HG02678 (cell line): Measurements from ENCODE around the gene SIGLEC8.
"Not testable (repeated sequence)": the region's sequence is repeated elsewhere in the genome, so short reads cannot be mapped to it uniquely, and the experiment has no call there.

Experiments used
- ATAC-seq: cut with Tn5 transposase; IDR thresholded peaks from one replicate; pipeline ENCODE4 v1.9.1; 2021; ENCODE audit warnings: mild to moderate bottlenecking, moderate library complexity; ENCODE audit not compliant: unreplicated experiment

Gene SIGLEC8

DNA sequence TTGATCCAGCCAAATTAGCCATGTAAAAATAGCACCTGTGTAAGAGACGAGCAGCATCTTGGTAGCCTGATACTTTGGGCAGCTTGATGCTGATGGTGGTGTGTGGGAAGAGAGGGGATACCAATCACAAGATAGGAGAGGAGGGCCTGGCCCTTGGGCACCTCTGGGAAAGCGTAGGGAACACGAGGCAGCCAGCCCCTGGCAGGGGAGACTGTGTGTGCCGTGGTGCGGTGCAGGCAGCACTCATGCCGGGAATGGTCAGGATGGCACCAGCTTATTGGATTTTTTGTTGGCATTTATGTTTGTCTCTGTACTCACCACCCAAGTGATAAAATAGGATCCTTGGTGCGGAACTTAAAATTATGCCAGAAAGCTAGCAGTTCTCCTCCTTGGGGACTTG, 10.2 kb downstream of the SIGLEC8 start:
- no peak for ATAC-seq

DNA sequence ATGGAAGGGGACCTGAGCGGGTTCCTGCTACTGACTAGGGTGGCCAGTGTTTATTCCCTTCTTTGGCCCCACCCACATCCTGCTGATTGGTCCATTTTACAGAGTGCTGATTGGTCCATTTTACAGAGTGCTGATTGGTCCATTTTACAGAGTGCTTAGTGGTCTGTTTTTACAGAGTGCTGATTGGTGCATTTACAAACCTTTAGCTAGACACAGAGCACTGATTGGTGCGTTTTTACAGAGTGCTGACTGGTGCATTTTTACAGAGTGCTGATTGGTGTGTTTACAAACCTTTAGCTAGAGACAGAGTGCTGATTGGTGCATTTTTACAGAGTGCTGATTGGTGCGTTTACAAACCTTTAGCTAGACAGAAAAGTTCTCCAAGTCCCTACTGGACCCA, 10.7 kb downstream of the SIGLEC8 start:
- not testable (repeated sequence) for ATAC-seq

DNA sequence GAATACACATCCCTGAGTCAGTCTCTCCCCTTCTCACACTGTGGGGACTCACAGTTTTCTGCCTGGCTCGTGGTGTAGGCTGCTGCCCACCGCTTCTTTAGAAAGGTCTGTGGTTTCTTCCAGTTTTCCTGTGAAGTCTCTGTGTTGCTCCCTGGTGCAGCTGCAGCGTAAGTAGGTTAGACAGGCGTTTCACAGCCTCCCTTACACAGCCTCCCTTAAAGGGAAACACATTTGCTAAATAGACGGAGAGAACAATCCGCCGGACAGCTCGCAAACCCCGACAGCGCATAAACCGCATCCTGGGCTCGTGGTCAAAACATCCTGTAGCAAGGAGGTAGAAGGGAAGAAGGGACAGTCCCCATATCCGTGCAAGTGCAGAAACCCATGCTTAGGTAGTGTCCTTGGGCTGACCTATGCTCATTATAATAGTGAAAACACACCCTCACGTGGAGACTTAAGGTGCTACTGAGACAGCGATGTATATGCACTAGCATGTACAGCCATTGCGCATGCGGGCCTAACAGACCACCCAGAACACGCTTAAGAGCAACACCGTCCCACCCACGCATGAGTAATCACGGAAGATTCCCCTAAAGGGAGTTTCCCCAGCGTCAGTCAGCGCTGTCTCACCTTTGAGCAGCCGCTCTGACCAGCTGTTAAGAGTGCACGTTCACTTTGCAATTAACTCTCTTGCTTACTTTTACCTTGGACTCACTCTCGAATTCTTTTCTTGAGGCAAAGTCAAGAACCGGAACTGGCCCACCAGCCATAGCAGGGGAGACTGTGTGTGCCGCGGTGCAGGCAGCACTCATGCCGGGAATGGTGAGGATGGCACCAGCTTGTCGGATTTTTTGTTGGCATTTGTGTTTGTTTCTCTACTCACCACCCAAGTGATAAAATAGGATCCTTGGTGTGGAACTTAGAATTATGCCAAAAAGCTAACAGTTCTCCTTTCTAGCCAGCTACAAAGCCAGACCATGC, 16.6 kb downstream of the SIGLEC8 start:
- ATAC-seq, result peak; percentile 82

DNA sequence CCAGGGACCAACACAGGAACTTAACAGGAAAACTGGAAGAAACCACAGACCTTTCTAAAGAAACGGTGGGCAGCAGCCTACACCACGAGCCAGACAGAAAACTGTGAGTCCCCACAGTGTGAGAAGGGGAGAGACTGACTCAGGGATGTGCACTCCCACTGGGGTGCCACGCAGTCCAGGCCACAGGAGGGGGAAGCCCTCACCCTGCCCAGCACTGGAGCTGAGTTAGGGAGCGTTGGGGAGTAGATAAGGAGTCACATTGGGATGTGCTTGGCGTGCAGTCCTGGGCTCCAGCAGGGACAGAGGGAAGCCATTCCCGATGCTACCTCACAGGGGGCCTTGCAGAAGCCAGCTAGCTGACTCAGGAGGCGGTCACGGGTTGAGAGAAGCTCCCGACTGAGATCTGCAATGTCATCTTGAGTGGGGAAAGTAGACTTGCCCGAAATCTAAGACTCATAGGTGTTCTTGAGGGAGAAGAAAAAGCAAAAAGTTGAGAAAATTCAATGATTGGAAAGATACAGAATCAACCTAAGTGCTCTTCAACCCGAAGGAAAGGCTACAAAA, 17.3 kb downstream of the SIGLEC8 start:
- ATAC-seq, result no peak

DNA sequence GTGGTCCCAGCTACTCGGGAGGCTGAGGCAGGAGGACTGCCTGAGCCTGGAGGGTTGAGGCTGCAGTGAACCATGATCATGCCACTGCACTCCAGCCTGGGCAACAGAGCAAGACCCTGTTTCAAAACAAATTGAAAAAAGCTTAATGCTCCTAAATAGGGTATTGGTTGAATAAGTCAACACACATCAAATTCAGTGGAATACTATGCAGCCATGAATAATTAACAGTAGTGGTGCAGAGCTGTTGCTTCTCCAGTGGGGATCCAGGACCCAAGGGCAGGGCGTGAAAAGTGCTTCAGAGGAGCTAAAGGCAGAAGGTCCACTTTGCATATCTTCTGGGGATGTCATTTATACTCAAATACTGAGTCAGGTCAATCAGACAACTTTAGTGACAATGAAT, 18.2 kb downstream of the SIGLEC8 start:
- no peak for ATAC-seq

DNA sequence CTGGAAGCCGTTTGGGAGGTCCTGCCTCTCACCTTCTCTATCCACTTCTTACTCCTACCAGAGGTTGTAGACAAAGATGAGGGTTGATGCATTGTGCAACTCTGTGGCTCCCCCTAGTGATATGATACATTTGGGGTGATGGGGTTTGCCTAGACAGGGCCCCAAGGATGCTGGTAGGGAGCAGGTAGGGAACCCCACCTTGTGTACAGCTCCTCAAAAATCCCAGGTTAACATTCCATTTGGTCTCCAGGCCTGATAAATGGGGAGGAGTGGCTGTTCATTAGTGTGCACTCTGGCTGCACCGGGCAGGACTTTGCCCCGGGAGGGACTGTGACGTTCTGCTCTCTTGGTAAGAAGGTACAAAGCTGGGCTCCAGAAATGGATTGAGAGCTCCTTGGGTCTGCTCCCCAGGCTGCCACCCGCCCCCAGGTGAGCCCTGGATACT, 19.2 kb downstream of the SIGLEC8 start:
- no peak for ATAC-seq

DNA sequence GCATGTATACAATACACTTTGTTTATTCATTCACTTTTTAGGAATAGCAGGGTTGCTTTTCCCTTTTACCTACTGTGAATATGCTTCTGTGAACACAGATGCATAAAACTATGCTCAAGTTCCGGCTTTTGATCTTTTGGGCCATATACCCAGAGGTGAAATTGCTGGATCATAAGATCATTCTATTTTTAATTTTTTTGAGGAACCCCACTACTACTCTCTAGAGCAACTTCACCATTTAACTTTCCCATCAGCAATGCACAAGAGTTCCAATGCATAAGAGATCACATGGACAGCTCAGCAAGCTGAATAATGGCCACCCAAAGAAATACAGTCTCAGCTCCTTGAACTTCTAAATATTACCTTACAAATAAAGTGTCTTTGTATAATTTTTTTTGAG, 23.8 kb downstream of the SIGLEC8 start:
- ATAC-seq, result no peak

DNA sequence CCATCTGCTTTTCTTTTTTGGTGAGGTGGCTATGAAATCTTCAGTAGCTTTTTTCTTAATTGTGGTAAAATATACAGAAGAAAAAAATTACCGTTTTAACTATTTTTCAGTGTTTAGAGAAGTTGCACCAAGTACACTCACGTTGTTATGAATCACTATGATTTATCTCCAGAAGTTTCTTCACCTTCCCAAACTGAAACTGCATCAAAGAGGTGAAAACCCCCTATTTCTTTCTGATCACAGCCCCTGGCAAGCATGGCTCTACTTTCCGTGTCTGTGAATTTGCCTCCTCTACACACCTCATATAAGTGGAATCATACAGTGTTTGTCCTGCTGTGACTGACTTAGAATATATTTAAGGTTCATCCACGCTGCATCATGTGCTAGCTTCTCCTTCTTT, 25.2 kb downstream of the SIGLEC8 start:
- no peak for ATAC-seq

DNA sequence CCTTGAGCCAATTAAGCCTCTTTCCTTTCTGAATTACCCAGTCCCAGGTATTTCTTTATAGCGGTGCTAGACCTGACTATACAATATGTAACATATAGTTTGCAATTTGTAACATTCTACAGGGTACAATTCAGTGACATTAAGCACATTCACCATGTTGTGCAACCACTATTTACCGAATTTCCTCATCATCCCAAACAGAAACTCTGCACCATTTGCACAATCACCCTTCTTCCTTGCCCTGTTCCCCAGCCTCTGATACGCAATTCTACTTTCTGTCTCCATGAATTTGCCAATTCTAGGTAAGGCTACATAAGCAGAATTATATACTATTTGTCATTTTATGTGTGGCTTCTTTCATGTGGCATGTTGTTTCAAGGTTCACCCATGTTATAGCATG, 27.1 kb downstream of the SIGLEC8 start:
- no peak for ATAC-seq

DNA sequence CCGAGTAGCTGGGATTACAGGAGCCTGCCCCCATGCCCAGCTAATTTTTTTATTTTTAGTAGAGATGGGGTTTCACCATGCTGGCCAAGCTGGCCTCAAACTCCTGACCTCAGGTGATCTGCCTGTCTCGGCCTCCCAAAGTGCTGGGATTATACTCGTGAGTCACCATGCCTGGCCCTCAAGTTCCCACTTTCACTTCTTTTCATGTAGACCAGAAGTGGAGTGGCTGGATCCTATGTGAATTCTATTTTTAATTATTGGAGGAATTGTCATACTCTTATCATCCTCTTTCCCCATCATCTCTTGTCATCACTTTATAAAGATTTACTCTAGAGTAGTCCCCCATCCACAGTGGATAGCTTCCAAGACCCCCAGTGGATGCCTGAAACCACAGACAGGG, 28.0 kb downstream of the SIGLEC8 start:
- ATAC-seq, result no peak

DNA sequence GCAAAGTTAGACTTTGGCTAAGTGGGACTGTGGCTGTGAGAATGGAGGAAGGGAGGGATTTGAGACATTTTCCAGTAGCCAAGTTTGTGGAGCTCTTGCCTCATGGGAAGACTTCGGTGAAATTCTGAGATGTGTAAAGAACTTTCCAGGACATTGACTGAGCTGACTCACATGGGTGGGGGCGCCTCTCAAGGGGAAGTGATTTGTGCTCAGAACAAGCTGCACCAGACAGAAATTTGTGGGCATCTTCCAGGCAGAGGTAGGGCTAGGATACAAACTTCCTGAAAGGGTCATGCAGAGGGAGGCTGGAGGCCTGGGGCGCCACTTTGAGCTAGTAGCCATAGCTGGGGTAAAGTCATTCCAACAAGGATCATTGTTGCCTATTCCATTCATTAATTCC, 31.1 kb downstream of the SIGLEC8 start:
- no peak for ATAC-seq

DNA sequence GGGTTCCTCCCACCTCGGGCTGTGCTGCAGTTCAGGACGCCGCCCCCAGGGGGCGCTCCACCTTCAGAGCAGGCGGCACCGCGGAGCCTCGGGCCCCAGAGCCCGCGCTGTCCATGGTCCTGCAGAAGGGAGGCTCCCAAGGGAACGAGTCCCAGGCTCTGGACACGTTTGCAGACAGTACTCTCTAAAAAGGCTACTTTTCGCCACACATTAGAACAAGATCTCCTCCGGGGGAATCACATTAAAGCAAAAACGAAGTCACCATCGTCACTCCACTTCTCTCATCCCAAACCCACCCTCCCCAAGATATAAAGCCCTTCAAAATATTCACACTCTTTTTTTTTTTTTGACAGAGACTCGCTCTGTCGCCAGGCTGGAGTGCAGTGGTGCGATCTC, 36.2 kb downstream of the SIGLEC8 start:
- ATAC-seq, result no peak

DNA sequence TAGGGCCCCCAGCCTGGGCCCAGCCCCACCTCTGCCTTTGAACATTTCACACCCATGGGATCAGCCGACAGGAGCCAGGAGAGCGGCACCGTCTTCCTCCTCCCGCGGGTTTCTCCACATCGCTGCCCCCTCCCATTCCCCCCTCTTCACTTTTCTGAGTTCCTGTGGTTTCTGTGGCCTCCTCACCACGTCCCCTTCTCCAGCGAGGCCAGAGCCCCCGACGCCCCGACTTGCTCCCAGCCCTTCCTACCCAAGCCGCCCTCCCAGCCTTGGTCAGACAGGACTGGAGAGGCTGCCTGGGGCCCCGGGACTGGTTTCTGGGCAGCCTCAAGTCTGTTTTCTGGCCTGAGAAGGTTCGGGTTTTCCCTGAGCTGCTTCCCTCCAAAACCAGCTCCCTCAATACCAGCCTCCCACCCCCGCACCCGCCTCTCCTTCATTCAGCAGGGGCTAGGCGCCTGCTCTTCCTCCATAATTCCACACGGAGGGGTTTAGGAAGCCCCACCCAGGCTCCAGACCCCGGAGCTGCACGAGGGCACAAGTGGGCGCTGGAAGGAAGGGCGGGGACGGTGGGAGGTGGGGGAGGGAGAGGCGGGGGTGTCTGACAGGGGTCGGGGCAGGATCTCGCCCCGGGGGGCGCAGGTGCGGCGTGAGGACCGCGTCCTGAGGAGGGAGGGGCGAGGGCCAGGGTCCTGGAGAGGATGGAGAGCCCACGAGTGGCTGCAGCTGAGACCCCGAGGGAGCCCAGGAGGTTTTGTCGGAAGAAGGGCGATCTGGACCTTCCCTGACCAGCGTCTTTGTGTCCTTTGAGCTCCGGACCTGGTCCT, 36.8 kb downstream of the SIGLEC8 start:
- no peak for ATAC-seq

DNA sequence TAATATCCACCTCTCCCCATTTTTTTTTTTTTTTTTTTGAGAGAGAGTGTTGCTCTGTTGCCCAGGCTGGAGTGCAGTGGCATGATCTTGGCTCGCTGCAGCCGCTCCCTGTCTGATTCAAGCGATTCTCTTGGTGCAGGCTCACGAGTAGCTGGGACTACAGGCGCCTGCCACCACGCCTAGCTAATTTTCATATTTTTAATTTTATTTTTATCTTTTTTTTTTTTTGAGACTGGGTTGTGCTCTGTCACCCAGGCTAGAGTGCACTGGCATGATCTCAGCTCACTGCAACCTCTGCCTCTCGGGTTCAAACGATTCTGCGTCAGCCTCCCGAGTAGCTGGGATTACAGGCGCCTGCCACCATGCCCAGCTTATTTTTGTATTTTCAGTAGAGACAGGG, 37.7 kb downstream of the SIGLEC8 start:
- not testable (repeated sequence) for ATAC-seq

DNA sequence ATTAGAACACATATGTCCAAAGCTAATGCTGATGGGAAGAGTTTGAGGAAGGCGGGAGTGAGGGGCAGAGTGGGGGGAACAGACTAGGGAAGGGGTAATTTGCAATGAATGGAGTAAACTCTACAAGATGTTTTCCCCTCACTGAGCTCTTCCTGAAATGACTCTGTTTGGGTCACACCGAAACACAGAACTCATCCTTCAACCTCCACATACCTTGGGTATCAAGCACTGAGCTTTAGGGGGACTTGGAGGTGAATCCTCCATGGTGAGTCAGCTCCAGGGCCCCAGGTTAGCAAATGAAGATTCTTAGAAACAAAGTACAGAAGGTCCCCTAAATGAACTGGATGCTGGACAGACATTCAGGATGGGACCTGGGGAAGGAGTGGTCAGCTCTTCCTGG, 39.5 kb downstream of the SIGLEC8 start:
- ATAC-seq, result no peak

DNA sequence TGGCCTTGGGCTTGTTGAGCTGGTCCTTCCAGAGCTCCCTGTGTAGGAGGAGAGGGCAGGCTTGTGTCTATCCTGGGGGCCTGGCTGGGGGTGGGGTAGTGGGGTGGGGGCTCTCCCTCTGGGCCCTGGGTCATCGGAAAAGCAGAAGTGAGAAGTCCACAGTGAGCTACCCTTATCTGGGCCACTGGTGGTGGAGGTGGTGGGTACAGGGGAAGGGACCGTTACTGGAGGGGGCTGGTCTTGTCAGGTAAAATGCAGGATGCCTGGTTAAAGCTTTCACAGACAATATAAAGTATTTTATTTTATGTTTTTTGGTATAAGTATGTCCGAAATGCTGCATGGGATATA, 40.5 kb downstream of the SIGLEC8 start:
- peak; percentile 27 for ATAC-seq

DNA sequence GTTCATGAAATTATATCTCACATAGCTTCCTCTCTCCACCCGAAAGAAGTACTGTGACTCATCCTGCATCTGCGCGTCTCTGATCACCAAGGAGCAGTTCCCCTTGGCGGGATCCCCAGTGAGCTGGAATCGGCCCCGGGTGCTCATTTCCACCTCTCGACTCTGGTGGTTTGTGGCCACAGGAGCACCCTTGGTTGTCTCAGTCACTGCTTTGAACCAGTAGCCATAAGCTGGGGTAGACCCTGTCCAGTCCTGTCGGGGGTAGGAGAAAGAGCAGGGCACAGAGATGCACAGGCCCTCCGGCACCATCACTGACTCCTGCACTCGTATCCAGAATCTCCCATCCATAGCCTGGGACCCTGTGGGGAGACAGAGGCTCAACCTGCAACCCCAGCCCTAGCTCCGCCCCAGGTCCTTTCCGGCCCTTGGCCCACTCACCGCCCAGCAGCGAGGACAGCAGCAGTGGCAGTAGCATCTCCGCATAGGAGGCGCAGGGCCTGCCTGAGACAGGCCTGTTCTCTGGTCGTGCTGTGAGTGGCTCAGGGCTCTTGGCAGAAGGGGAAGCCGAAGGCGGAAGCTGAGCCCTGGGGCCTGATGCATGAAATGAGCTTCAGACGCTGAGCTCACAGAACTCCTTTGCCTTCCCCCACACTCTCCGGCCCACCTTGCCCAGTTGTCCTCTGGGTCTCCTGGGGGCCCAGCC, 41.0 kb downstream of the SIGLEC8 start, which contains the start of gene SIGLEC10:
Gene SIGLEC10 (minus strand): TSS at position 536 of the 703 bp plus-strand sequence. CDS start 61 bp downstream, at position 475.
- ATAC-seq, result peak; percentile 67

DNA sequence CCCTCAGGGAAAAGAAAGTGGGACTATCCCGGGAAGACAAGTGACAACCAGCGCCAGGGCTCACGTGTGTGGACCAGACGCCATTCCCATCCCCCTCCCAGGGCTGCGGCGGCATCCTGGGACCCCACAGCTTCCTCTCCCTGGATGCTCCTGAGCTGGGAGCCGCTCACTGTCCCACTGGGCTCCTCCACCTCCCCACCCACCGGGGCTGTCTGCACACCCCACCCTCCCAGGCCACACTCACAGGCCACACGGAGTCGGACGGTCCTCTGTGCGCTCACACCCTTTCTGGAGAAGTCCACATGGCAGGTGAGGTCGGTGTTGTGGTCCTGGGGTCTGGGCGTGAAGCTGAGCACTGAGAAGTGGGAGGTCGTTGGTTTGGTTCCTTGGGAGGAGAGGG, 41.8 kb downstream of the SIGLEC8 start:
- ATAC-seq, result not testable (repeated sequence)

DNA sequence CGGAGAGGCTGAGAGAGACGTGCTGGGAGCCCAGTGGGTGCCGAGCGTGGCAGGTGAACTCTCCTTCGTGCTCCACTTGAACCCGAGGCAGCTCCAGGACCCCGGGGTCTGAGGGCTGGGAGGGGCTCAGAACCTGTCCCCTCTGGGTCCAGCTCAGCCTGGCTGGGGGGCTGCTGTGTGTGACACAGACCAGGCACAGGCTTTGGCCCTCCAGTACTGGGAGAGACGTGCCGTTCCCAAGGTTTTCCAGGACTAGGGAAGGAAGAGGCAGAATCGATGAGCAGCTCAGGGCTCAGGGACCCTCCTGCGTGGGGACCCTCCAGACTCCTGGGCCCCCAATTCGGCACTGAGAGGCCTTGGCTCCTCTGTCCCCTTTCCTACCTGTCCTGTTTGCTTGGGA, 43.1 kb downstream of the SIGLEC8 start:
- ATAC-seq, result no peak

DNA sequence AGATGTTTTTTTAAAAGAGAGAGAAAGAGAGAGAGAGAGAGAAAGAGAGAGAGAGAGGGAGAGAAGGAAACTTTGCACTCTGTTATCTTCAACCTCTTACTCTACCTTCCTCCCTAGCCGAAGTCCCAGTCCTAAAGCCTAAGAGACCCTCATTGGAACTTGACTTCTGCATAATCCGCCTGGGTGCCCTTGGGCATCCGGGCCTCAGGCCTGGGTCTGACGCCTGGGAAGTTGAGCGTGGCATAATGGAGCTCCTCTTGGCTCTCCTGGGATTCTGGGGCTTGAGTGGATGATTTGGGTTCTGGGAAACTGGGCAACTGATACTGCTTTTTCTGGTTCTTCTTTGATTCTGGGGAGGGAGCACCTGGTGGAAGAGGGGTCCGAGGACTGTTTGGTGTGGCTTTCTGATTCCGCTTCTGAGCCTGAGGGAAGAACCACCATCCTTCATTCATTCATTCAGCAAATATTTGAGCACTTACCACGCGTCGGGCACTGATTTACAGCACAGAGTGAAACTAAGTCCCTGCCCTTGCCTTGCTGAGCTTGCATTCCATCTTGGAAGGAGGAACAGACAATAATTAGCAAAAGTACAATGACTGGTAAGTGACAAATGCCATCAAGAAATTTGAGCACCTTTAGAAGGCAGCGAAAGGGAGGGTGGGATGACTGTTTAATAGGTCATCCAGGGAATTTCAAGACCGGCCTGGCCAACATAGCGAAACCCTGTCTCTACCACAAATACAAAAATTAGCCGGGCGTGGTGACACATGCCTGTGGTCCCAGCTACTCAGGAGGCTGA, 47.1 kb downstream of the SIGLEC8 start:
- no peak for ATAC-seq
